NT2/D1 (cell line): Measurements from ENCODE around the gene HOXA9.

Experiments used
- YY1 ChIP-seq: IDR thresholded peaks from 2 replicates; pipeline ENCODE4 v1.6.1; 2011; ENCODE audit not compliant: insufficient read length, insufficient read depth
- ZNF274 ChIP-seq: IDR thresholded peaks from 2 replicates; pipeline ENCODE4 v1.6.1; 2011; ENCODE audit warnings: mild to moderate bottlenecking, low read depth, low read length

DNA sequence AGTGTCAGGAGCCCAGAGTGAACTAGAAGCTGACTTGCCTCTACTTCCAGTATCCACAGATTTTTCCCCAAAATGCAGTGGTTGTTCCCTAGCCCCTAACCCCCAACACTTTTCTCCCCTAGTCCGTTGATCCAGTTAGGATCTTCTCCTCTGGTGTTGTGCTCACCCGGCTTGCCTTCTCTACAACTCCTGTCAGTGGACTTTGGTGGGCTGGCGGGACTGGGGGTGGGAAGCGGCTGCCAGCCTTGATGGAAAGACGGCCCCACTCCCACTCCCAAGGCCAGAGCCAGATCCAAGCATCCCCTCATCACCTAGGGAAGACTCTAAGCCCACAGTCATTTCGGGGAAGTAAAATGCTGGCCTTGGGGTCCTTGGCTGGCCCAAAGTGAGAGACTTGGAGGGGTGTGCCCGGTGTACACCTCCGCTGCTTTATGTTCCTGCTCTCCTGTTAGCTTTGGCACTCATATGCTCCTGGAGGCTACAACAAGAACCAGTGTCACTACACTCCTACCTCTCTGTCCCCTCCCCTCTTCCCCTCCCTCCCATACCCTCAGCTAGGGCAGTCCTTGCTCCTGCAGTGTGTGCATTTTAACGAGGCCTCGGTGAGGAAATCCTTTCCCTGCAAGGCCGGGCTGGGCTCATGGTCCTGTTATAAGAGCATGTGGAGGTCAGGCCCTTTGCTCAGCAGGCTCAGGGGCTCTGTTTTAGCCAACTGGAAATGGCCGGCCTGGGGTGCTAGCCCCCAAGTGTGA lies 9.7 kb upstream of the HOXA9 start:
- TF ChIP-seq ZNF274 (no peak), YY1 (no peak)
